Type B pancreatic cell (in vitro differentiated cells): ENCODE measurements around the gene VEGFB. TPM values are rescaled to one million over a fixed set of nuclear protein-coding genes. Genes with fewer than 3 reads are reported as not detected.
A peak's percentile ranks its signal among the peaks of the same experiment; 100 is the strongest.

Experiments used
- DNase-seq: peaks from one replicate; pipeline ENCODE4 v3.0.0; 2021; ENCODE audit warnings: mixed read lengths; ENCODE audit not compliant: unreplicated experiment; ENCODE audit errors: extremely low spot score
- H3K27ac Mint-ChIP-seq: 2 replicates; pipeline ENCODE4 v1.8.0; 2021; ENCODE audit warnings: mild to moderate bottlenecking, mixed read lengths
- H3K27me3 Mint-ChIP-seq: 2 replicates; pipeline ENCODE4 v1.8.0; 2021; ENCODE audit warnings: mixed read lengths
- H3K36me3 Mint-ChIP-seq: 2 replicates; pipeline ENCODE4 v1.8.0; 2021; ENCODE audit warnings: mixed read lengths
- H3K4me1 Mint-ChIP-seq: one replicate; pipeline ENCODE4 v1.8.0; 2021; ENCODE audit warnings: mixed read lengths; ENCODE audit not compliant: unreplicated experiment
- H3K4me3 Mint-ChIP-seq: 2 replicates; pipeline ENCODE4 v1.8.0; 2021; ENCODE audit warnings: mild to moderate bottlenecking, mixed read lengths
- H3K9me3 Mint-ChIP-seq: 2 replicates; pipeline ENCODE4 v1.8.0; 2021; ENCODE audit warnings: mixed read lengths
- CTCF ChIP-seq: fragments of 200-600 bp; sonication (generic); conservative IDR thresholded peaks from 2 replicates; pipeline ENCODE4 v1.5.0; 2021; ENCODE audit warnings: antibody characterized with exemption, mild to moderate bottlenecking
- total RNA-seq: library from RNA; stranded (reverse); gene quantifications from 2 replicates; pipeline ENCODE4 v1.2.1, GENCODE V29; 2021; ENCODE audit warnings: low replicate concordance

Gene VEGFB
- total RNA-seq, 1 donor from 2014 or later = 66.3 TPM

GRCh38 chr11:64278576-64279190 is 44.3 kb downstream of the VEGFB start:
- no peak for TF ChIP-seq CTCF
- Mint-ChIP-seq H3K27me3 (no peaks in the 10 kb centered on the region), H3K36me3 (peaks cover 11% of the 10 kb centered on the region), H3K4me1 (peaks cover 4% of the 10 kb centered on the region), H3K4me3 (no peak overlapping the region), H3K9me3 (no peaks in the 10 kb centered on the region), H3K27ac (no peak overlapping the region)
- DNase-seq = no peak

GRCh38 chr11:64281957-64282770 is 47.8 kb downstream of the VEGFB start:
- H3K36me3 Mint-ChIP-seq = peaks cover 11% of the 10 kb centered on the region
- TF ChIP-seq CTCF = no peak
- no peak overlapping the region for H3K4me3 Mint-ChIP-seq
- H3K27me3 Mint-ChIP-seq = no peaks in the 10 kb centered on the region
- DNase-seq = no peak
- peak overlapping the region; percentile 36 for H3K27ac Mint-ChIP-seq
- H3K9me3 Mint-ChIP-seq = no peaks in the 10 kb centered on the region
- H3K4me1 Mint-ChIP-seq = peaks cover 12% of the 10 kb centered on the region

GRCh38 chr11:64283092-64283491 is 48.7 kb downstream of the VEGFB start:
- Mint-ChIP-seq H3K9me3 (no peaks in the 10 kb centered on the region), H3K27me3 (no peaks in the 10 kb centered on the region), H3K4me1 (peaks cover 13% of the 10 kb centered on the region), H3K27ac (peak overlapping the region; percentile 88), H3K4me3 (peak overlapping the region; percentile 87), H3K36me3 (peaks cover 11% of the 10 kb centered on the region)
- DNase-seq = no peak
- TF ChIP-seq CTCF = no peak

GRCh38 chr11:64284048-64284961 is 49.9 kb downstream of the VEGFB start, which contains the start of gene BAD:
Gene BAD, minus strand, starts transcription at chr11:64284665. Its CDS starts 297 bp downstream, at chr11:64284368.
- Mint-ChIP-seq H3K4me3 (peak within 1 kb of the TSS; percentile 87), H3K27ac (peak within 1 kb of the TSS; percentile 88), H3K27me3 (peaks cover 4% of the 10 kb centered on the region), H3K36me3 (peaks cover 8% of the 10 kb centered on the region), H3K4me1 (peaks cover 13% of the 10 kb centered on the region), H3K9me3 (no peaks in the 10 kb centered on the region)
- DNase-seq = peak; percentile 95
- no peak for TF ChIP-seq CTCF
